Measurements from ENCODE around the gene LAPTM5. TPM values are rescaled to one million over a fixed set of nuclear protein-coding genes. Genes with fewer than 3 reads are reported as not detected.

LAPTM5 gene
- total RNA-seq, 1 experiment from 2014 or later, result not detected

DNA sequence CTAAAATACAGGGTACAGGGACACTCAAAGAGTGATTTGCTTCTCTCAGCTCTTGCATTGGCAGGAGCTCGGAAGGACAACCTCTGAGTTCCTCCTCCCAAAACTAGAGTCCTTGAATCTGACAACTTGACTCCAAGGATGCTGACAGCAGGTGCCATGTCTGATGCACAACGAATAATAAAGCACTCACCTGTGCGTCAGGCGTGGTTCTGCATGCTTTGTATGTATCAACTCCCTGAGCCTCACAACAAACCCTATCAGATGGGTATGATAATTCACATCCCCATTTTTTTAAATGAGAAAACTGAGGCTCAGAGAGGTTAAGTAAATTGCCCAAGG, 1.4 kb downstream of the LAPTM5 start:
- Mint-ChIP-seq H3K27ac (ENCODE audit: unreplicated experiment) (no peak overlapping the region), H3K9me3 (ENCODE audit: low read depth, unreplicated experiment) (no peaks in the 10 kb centered on the region), H3K4me3 (ENCODE audit: low read depth, unreplicated experiment) (no peak overlapping the region), H3K27me3 (ENCODE audit: unreplicated experiment) (no peaks in the 10 kb centered on the region), H3K36me3 (ENCODE audit: insufficient read depth, unreplicated experiment) (no peaks in the 10 kb centered on the region), H3K4me1 (ENCODE audit: low read depth, unreplicated experiment) (peaks cover 22% of the 10 kb centered on the region)
- no TSS peak for BruUV-seq (replicated peaks)
- DNase-seq, result no peak
- CTCF ChIA-PET, result interaction anchor here (1.0 kb wide), 1 partner anchor 23 kb away, joined by 4 read pairs; no protein-coding TSS in a partner anchor
- intact Hi-C loops (cut with micrococcal nuclease; ENCODE audit: unreplicated experiment), result no loop called here
- TF ChIP-seq, protein P1, sequence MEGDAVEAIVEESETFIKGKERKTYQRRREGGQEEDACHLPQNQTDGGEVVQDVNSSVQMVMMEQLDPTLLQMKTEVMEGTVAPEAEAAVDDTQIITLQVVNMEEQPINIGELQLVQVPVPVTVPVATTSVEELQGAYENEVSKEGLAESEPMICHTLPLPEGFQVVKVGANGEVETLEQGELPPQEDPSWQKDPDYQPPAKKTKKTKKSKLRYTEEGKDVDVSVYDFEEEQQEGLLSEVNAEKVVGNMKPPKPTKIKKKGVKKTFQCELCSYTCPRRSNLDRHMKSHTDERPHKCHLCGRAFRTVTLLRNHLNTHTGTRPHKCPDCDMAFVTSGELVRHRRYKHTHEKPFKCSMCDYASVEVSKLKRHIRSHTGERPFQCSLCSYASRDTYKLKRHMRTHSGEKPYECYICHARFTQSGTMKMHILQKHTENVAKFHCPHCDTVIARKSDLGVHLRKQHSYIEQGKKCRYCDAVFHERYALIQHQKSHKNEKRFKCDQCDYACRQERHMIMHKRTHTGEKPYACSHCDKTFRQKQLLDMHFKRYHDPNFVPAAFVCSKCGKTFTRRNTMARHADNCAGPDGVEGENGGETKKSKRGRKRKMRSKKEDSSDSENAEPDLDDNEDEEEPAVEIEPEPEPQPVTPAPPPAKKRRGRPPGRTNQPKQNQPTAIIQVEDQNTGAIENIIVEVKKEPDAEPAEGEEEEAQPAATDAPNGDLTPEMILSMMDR (IDR thresholded peaks at IDR 0.05; ENCODE audit: unreplicated experiment), result no peak

DNA sequence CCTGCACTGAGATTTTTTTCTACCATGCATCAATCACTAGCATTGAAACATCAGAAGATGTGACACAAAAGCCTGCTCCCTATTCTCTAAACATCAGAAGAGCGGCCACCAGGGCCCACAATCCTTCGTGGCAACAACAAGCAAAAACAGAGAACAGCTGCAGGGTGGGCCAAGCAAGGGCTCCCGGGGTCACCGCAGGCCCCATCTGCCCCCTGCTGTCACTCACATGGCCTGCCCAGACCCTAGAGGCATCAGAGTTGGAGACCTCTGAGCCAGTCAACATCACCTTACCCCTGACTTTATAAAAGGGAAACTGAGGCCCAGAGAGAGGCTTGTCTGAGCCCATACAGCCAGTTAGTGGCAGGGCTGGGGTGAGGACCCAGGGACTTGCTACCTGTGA, 1.8 kb downstream of the LAPTM5 start:
- CTCF ChIA-PET, result no interaction called here
- Mint-ChIP-seq H3K27me3 (ENCODE audit: unreplicated experiment) (no peaks in the 10 kb centered on the region), H3K36me3 (ENCODE audit: insufficient read depth, unreplicated experiment) (no peaks in the 10 kb centered on the region), H3K4me1 (ENCODE audit: low read depth, unreplicated experiment) (peaks cover 22% of the 10 kb centered on the region), H3K27ac (ENCODE audit: unreplicated experiment) (no peak overlapping the region), H3K9me3 (ENCODE audit: low read depth, unreplicated experiment) (no peaks in the 10 kb centered on the region), H3K4me3 (ENCODE audit: low read depth, unreplicated experiment) (no peak overlapping the region)
- no TSS peak for BruUV-seq (replicated peaks)
- intact Hi-C loops (cut with micrococcal nuclease; ENCODE audit: unreplicated experiment), result no loop called here
- DNase-seq, result no peak
- TF ChIP-seq, protein P1 (IDR thresholded peaks at IDR 0.05; ENCODE audit: unreplicated experiment), result no peak

DNA sequence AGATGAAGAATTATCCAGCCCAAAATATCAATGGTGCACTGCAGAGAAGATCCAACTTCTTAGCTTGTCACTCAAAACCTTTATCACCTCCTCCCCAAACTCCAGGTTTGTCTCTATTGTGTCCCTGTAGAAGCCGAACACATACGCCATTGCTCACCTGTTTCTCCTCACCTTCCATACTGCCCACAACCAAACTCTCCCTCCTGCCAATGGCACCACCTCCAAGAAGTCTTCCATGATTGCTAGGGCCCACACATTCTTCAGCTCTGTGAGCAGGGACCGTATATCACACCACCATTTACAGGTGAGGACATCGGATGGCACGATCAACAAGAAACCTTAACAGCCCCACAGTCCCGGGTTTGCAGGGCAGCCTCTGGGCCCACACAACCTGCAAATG, 2.2 kb downstream of the LAPTM5 start:
- DNase-seq, result no peak
- no peak overlapping the region for H3K27ac Mint-ChIP-seq (ENCODE audit: unreplicated experiment)
- peaks cover 22% of the 10 kb centered on the region for H3K4me1 Mint-ChIP-seq (ENCODE audit: low read depth, unreplicated experiment)
- CTCF ChIA-PET, result no interaction called here
- no peaks in the 10 kb centered on the region for H3K27me3 Mint-ChIP-seq (ENCODE audit: unreplicated experiment)
- no peak overlapping the region for H3K4me3 Mint-ChIP-seq (ENCODE audit: low read depth, unreplicated experiment)
- BruUV-seq (replicated peaks), result no TSS peak
- no peaks in the 10 kb centered on the region for H3K9me3 Mint-ChIP-seq (ENCODE audit: low read depth, unreplicated experiment)
- TF ChIP-seq, protein P1 (IDR thresholded peaks at IDR 0.05; ENCODE audit: unreplicated experiment), result no peak
- intact Hi-C loops (cut with micrococcal nuclease; ENCODE audit: unreplicated experiment), result no loop called here
- H3K36me3 Mint-ChIP-seq (ENCODE audit: insufficient read depth, unreplicated experiment), result no peaks in the 10 kb centered on the region

DNA sequence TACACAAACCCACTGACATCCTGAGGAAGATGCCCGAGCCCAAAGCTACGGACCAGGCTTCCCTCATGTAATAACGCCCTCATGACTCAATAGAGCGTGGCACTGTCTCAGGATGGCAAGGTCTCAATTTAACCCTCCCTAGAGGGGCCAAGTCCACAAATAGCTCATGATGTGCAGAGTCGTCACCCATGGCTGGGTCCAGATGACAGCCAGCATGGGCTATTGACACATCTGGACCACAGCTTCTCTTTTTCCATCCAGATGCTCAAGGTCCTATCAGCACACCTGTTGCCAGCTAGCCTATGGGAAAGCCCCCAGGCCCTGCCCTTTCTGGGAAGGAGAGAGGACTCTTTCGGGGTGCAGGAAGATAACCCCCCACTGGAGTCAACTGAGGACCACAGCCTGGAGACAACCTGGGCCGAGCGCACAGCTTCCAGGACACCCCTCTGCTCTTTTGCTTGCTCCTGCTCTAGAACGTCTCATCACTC, 2.8 kb downstream of the LAPTM5 start:
- BruUV-seq (replicated peaks), result no TSS peak
- Mint-ChIP-seq H3K9me3 (ENCODE audit: low read depth, unreplicated experiment) (no peaks in the 10 kb centered on the region), H3K36me3 (ENCODE audit: insufficient read depth, unreplicated experiment) (no peaks in the 10 kb centered on the region), H3K27me3 (ENCODE audit: unreplicated experiment) (no peaks in the 10 kb centered on the region), H3K27ac (ENCODE audit: unreplicated experiment) (no peak overlapping the region), H3K4me1 (ENCODE audit: low read depth, unreplicated experiment) (peaks cover 22% of the 10 kb centered on the region), H3K4me3 (ENCODE audit: low read depth, unreplicated experiment) (no peak overlapping the region)
- intact Hi-C loops (cut with micrococcal nuclease; ENCODE audit: unreplicated experiment), result no loop called here
- CTCF ChIA-PET, result no interaction called here
- TF ChIP-seq, protein P1 (IDR thresholded peaks at IDR 0.05; ENCODE audit: unreplicated experiment), result no peak
- no peak for DNase-seq
